Tibial nerve (tissue), 4 donors: Measurements from ENCODE around the gene TSHZ2. TPM values are rescaled to one million over a fixed set of nuclear protein-coding genes. Genes with fewer than 3 reads are reported as not detected.

Experiments used
- DNase-seq, 2 donors: peaks; one replicate each; pipeline ENCODE4 v3.0.0-alpha.2; 2019; ENCODE audit warnings: low spot score in 2 of 2
- H3K27ac ChIP-seq, 4 donors: fragments of 200-600 bp; sonication (generic) in 3 of 4; one replicate each; pipeline ENCODE4 v1.5.1; 2017 to 2019; ENCODE audit warnings: mild to moderate bottlenecking in 1 of 4
- H3K27me3 ChIP-seq, 2 donors: fragments of 200-600 bp; sonication (generic) in 1 of 2; one replicate each; pipeline versions ENCODE4 v1.5.1 to v1.6.0; 2017 to 2019
- H3K36me3 ChIP-seq, 3 donors: fragments of 200-600 bp; sonication (generic); one replicate each; pipeline ENCODE4 v1.5.1; 2018 to 2019
- H3K4me1 ChIP-seq, 4 donors: fragments of 200-600 bp; sonication (generic) in 3 of 4; one replicate each; pipeline ENCODE4 v1.5.1; 2017 to 2019
- H3K4me3 ChIP-seq, 4 donors: fragments of 200-600 bp; sonication (generic) in 3 of 4; one replicate each; pipeline ENCODE4 v1.5.1; 2017 to 2019; ENCODE audit warnings: mild to moderate bottlenecking in 1 of 4, moderate library complexity in 1 of 4
- H3K9me3 ChIP-seq, 4 donors: fragments of 200-600 bp; sonication (generic) in 3 of 4; one replicate each; pipeline ENCODE4 v1.5.1; 2017 to 2019
- CTCF ChIP-seq, 5 experiments: fragments of 200-600 bp in 3 of 5; fragments of 450-650 bp in 2 of 5; sonication (generic) in 3 of 5; IDR thresholded peaks; one replicate each; pipeline ENCODE4 v1.5.1; 2016 to 2019; ENCODE audit warnings: antibody characterized with exemption in 5 of 5, mild to moderate bottlenecking in 3 of 5, moderate library complexity in 2 of 5
- EP300 ChIP-seq, 2 donors: sonication (generic); formaldehyde crosslinking; IDR thresholded peaks; one replicate each; pipeline ENCODE4 v1.6.1; 2017; ENCODE audit warnings: antibody characterized with exemption in 2 of 2, mild to moderate bottlenecking in 1 of 2
- POLR2A ChIP-seq, 2 donors: fragments of 450-650 bp; IDR thresholded peaks; one replicate each; pipeline ENCODE4 v1.6.1; 2017; ENCODE audit warnings: antibody characterized with exemption in 2 of 2, mild to moderate bottlenecking in 2 of 2, moderate library complexity in 2 of 2
- WGBS, 2 donors: methylation state at CpG; one replicate each; pipeline ENCODE4 v1.1.5; 2018; 5-methylcytosine and 5-hydroxymethylcytosine counted together
- total RNA-seq, 4 donors: library from RNA; depleted of rRNA; stranded (reverse); fragments of >200 nt; gene quantifications; one replicate each; pipeline ENCODE4 v1.1.0, GENCODE V29; 2016

Gene TSHZ2
- total RNA-seq, 4 donors from 2014 or later = 20.9 to 33.7 (median 25.1) TPM

DNA sequence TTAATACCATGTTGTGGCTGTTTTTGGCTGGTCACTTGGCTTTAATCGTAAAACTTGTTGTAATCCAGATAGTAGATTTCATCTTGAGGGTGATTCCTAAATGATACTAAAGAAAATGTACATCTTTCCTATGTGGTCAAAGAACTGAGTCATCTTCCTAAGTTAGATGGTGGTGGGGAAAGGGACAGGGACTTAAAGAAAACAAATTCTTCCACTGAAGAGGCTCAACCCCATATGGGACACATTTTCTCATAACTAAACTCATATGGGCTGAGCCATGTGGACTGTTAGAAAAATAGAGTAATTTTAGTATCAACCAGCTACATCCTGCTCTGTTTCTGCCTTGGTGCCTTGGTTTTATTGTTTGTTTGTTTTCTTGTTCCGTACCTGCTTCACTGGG is 155.8 kb downstream of the TSHZ2 start:
- Histone ChIP-seq H3K36me3 (no peaks in the 10 kb centered on the region), H3K9me3 (no peaks in the 10 kb centered on the region), H3K4me1 (peaks cover 0 to 11% (median 0%) of the 10 kb centered on the region in 4 donors), H3K27ac (no peak overlapping the region), H3K27me3 (no peaks in the 10 kb centered on the region), H3K4me3 (no peak overlapping the region)
- TF ChIP-seq EP300 (IDR thresholded peaks at IDR 0.05) (no peak), POLR2A (IDR thresholded peaks at IDR 0.05) (no peak), CTCF (IDR thresholded peaks at IDR 0.05) (no peak)
- DNase-seq = no peak
- 78 to 91% methylated on average over 2 of the region's 2 CpGs for WGBS, 2 donors

- Histone ChIP-seq H3K36me3 (no peaks in the 10 kb centered on the region), H3K27me3 (no peaks in the 10 kb centered on the region), H3K27ac (no peak overlapping the region), H3K4me1 (peaks cover 0 to 7% (median 0%) of the 10 kb centered on the region in 4 donors), H3K9me3 (no peaks in the 10 kb centered on the region), H3K4me3 (no peak overlapping the region)
- TF ChIP-seq EP300 (IDR thresholded peaks at IDR 0.05) (no peak), CTCF (IDR thresholded peaks at IDR 0.05) (no peak), POLR2A (IDR thresholded peaks at IDR 0.05) (no peak)
- WGBS, 2 donors = 85 to 93% methylated on average over 9 of the region's 9 CpGs
- no peak for DNase-seq
Observed at GRCh38 chr20:53129563-53129962, 157.4 kb downstream of the TSHZ2 start.

DNA sequence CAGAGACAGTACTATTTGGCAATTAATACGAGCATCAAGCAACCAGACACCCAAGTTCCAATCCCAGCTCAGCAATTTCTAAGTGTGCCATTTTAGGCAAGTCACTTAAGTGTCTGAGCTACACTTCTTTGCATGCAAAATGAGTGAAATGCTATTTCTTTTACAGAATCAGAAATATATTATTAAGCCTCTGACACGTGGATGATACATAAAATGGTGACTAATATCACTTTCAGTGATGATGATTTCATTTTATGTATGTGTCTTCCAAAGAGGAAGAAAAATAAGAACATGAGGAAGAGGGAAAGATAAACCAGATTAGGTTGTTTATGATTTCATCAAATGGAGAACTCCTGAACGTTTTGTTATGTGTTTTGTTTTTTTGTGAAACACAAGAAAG is 158.6 kb downstream of the TSHZ2 start:
- no peak for DNase-seq
- no peaks in the 10 kb centered on the region for H3K9me3 ChIP-seq
- H3K4me3 ChIP-seq = no peak overlapping the region
- no peaks in the 10 kb centered on the region for H3K27me3 ChIP-seq
- no peak overlapping the region for H3K27ac ChIP-seq
- H3K4me1 ChIP-seq = peaks cover 0 to 4% (median 0%) of the 10 kb centered on the region in 4 donors
- TF ChIP-seq CTCF (IDR thresholded peaks at IDR 0.05) (no peak), EP300 (IDR thresholded peaks at IDR 0.05) (no peak), POLR2A (IDR thresholded peaks at IDR 0.05) (no peak)
- H3K36me3 ChIP-seq = no peaks in the 10 kb centered on the region
- 46 to 59% methylated on average over 3 of the region's 3 CpGs for WGBS, 2 donors

DNA sequence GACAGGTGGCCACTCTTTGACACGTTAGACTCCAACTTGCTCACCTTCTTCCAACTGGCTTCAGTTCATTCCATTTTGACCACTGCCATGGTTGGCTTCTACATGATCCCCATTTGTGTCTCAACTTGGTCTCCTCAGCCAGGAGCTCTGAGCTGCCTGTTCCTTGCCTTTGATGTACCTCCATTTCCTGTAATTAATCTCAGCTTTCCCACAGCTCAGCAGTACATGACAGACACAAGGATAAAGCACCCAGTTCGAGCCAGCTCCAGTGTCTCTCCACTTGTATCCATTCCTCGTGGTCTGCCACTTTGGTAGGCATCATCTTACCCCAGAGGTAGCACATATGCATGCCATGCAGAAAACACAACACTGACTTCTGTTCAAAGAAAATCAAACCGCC is 161.0 kb downstream of the TSHZ2 start:
- Histone ChIP-seq H3K36me3 (no peaks in the 10 kb centered on the region), H3K27ac (peak overlapping the region in 2 of 4 donors; percentile 5 to 68), H3K9me3 (no peaks in the 10 kb centered on the region), H3K4me1 (peaks cover 0 to 4% (median 0%) of the 10 kb centered on the region in 4 donors), H3K27me3 (no peaks in the 10 kb centered on the region), H3K4me3 (no peak overlapping the region)
- no peak for DNase-seq
- 68 to 71% methylated on average over 4 of the region's 4 CpGs for WGBS, 2 donors
- TF ChIP-seq CTCF (IDR thresholded peaks at IDR 0.05) (no peak), POLR2A (IDR thresholded peaks at IDR 0.05) (no peak), EP300 (IDR thresholded peaks at IDR 0.05) (no peak)

DNA sequence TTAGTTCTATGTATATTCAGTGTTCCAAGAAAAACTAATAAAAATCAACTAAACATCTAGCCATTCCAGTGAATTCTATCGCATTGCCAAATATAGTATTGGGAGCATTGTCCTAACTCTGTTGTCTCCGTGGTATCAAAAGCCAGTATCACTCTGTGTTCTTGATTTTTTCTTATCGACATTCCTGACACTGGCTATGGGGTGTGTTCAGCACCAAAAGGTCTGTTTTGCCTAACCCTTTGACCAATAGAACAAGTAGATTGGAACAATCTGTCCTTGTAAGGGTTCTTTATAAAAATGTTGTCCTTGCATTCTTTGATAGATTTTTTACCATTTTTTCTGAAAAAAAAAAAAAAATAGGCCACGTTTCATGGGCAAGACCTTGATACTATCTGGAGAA is 161.5 kb downstream of the TSHZ2 start:
- no peaks in the 10 kb centered on the region for H3K36me3 ChIP-seq
- no peaks in the 10 kb centered on the region for H3K27me3 ChIP-seq
- peak overlapping the region in 2 of 4 donors; percentile 36 to 68 for H3K27ac ChIP-seq
- WGBS, 2 donors = 53 to 68% methylated on average over 4 of the region's 4 CpGs
- TF ChIP-seq EP300 (IDR thresholded peaks at IDR 0.05) = peak in 1 of 2 donors; percentile 46
- no peak for TF ChIP-seq POLR2A (IDR thresholded peaks at IDR 0.05)
- no peak for TF ChIP-seq CTCF (IDR thresholded peaks at IDR 0.05)
- no peak overlapping the region for H3K4me3 ChIP-seq
- H3K9me3 ChIP-seq = no peaks in the 10 kb centered on the region
- DNase-seq = no peak
- peaks cover 0 to 4% (median 0%) of the 10 kb centered on the region in 4 donors for H3K4me1 ChIP-seq
